ENCODE results near the gene BAX.
A peak's percentile ranks its signal among the peaks of the same experiment; 100 is the strongest.

Gene BAX

GRCh38 chr19:48988286-48988685 is 33.6 kb downstream of the BAX start:
- no peak for DNase-seq (ENCODE audit: low read depth)

DNA sequence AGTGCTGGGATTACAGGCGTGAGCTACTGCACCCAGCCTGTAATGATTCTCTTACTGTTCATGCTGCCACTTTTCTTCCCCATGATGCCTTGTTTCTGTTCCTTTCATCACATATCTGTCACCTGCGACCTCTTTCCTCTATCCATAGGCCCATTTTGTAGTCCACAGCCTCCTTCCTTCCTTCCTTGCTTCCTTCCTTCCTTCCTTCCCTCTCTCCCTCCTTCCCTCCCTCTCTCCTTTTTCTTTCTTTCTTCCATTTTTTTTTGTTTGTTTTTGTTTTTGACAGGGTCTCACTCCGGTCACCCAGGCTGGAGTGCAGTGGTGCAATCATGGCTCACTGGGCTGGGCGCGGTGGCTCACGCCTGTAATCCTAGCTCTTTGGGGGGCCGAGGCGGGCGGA is 34.2 kb downstream of the BAX start:
- no peak for DNase-seq (ENCODE audit: low read depth)

- no peak for DNase-seq (ENCODE audit: low read depth)
These were observed 35.1 kb downstream of the BAX start for GRCh38 chr19:48989701-48990291.

- DNase-seq (ENCODE audit: low read depth) = no peak
These were observed 35.7 kb downstream of the BAX start for GRCh38 chr19:48990400-48990799.

- no peak for DNase-seq (ENCODE audit: low read depth)
These were observed 36.4 kb downstream of the BAX start for GRCh38 chr19:48991011-48991609.

DNA sequence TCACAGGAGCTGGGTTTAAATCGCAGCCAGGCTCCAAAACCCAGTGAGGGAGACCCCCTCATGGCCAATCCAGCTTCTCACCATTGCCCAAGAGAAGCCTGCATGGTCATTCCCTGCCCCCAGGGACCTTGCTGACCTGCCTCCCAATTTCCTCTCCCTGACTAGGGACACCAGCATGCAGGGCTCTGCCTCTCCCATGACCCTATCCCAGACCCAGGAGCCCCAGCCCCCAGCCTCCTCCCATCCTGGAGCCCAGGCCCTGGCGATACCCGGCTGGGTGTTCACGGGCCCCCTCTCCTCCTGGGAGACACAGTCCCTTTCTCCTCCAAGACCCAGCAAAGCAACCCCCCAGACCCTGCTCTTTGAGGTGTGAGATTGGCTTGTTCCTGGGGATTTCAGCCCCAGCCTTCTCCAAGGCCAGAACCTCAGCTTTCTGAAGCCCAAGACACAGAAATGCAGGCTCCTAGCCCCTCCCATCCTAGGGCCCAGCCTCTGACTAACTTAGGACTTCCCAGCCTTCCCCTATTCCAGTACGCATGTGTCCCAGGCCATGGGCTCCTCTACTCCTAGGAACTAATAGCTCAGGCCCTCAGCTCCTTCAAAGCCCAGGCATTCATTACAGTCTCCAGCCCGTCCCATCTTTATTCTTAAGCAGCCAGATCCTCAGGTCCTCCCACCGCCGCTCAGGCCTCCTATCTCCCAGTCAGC is 37.4 kb downstream of the BAX start:
- no peak for DNase-seq (ENCODE audit: low read depth)

GRCh38 chr19:48992581-48993174 is 38.0 kb downstream of the BAX start:
- DNase-seq (ENCODE audit: low read depth) = no peak

DNA sequence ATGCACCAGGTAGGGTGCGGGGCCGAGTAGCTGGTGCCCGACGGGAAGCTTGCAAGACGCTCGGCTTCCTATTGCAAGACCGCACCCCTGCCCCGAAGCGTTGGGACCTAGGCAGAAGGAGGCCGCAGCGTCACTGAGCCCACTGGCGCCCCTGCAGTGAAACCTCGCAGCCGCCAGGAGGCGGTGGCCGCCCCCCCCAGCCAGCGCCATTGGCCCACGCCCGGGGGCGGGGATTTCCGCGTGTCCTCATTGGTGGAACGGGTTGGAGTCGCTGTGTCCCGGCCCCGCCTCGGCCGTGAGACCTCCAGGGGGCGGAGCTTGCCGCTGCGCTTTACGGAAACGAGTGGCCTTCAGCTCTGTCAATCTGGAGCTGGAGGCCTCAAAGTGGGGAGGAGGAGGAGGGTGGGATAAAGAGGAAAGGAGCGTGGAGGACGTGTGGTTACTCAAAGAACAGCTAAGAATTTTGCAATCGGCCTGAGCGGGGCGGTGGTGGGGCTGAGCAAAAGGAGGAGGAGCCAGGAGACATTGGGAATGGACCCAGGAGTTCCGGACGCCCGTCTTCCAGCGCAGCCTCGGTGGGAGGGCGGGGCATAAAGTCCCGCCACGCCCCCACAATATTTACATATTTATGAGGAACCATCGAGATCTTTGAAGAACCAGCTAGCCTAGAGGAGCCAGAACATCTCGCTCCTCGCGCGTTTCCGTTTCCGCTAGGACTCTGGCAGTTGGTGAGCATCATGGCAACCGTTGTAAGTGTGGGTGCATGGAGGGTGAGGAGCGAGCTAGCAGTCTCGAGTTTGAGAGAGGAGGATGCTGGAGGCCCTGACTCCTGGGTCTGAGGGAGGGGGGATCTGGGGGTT is 38.7 kb downstream of the BAX start, which contains the start of the genes GYS1 and RUVBL2:
Gene GYS1 (minus strand): TSS at position 135 of the 860 bp plus-strand sequence. CDS start 197 bp downstream, outside the sequence.
Gene RUVBL2 (plus strand): TSS at position 713 of the 860 bp plus-strand sequence. CDS start 25 bp downstream, at position 738.
- DNase-seq (ENCODE audit: low read depth) = peak; percentile 99

DNA sequence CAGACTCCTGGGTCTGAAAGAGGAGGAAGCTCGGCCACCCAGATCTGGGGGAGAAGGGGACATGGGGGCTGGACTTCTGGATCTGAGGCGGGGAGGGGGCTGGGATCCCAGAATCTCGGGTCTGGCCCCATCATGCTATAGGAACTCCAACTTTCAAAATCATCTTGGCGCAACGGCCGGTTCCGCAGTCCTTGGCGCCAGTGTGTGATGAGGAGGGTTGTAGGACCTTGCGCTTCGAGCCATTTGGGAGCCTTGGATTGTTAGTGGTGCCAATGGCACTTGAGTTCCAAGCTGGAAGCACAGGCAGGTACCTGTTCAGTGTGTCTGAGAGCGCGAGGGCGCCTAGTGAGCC is 39.3 kb downstream of the BAX start:
- no peak for DNase-seq (ENCODE audit: low read depth)

DNA sequence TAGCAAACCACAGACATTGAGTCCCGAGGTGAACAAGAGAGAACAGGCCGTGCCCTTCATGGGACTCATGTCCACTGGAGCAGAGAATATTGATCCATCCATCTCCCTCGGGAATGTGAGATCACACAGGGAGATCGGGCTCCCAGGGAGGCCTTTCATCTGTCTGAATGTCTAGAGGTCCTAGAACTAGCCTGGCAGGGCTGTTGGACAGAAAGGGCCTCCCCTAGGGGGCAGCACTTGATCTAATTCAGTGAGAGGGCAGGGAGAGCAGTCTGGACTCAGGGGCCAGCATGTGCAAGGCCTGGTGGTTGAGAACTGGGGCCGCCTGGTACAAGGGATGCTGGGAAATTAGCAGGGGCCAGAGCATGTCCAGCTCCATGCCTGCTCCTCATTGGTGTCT is 43.3 kb downstream of the BAX start:
- DNase-seq (ENCODE audit: low read depth) = no peak

DNA sequence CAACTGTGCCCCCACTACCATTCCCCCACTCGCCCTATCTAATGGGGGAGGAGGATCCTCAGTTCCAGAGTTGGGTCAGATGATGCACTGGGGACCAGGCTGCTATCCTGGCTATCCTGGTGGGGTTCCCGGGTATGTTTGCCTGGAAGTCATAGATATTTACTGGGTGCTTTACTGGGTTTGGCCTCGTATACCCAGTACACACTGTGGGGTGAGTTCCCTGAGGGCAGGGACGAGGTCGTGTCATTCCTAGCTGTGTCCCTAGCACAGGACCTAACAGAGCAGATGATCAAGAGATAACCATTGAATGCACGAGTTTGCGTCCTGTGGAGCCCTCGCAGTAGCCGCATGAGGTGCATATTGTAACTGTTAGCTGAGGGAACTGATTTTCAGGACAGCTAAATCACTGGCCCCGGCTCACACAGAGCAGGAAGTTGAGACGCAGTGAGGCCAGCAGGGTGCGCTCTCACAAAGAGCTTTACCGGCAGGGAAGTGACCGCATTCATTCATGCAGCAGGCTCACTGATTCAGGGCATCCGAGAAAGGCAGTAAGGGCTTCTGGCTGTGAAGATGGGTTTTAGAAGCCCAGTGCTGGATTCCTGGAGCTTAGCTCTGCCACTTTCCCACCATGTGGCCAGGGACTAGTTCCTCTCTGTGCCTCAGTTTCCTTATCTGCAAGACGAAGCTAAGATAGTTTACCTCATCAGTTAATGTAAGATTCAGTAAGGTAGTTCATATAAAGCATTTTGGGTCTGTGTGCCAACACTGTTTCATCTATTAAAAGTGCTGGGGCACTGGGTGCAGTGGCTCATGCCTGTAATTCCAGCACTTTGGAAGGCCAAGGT is 45.0 kb downstream of the BAX start:
- no peak for DNase-seq (ENCODE audit: low read depth)

DNA sequence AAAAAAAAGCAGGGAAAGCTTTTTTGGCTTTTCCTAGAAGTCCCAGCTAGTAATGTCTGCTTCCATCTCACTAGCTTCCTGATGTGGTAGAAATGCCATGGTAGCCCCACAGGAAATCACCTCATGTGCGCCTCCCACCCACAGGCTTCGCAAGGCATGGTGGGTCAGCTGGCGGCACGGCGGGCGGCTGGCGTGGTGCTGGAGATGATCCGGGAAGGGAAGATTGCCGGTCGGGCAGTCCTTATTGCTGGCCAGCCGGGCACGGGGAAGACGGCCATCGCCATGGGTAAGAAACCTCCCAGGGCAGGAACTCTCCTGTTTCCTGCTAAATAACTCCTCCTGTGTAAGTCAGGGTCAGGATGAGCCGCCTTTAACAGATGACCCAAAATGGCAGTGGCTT is 49.5 kb downstream of the BAX start:
- DNase-seq (ENCODE audit: low read depth) = no peak

DNA sequence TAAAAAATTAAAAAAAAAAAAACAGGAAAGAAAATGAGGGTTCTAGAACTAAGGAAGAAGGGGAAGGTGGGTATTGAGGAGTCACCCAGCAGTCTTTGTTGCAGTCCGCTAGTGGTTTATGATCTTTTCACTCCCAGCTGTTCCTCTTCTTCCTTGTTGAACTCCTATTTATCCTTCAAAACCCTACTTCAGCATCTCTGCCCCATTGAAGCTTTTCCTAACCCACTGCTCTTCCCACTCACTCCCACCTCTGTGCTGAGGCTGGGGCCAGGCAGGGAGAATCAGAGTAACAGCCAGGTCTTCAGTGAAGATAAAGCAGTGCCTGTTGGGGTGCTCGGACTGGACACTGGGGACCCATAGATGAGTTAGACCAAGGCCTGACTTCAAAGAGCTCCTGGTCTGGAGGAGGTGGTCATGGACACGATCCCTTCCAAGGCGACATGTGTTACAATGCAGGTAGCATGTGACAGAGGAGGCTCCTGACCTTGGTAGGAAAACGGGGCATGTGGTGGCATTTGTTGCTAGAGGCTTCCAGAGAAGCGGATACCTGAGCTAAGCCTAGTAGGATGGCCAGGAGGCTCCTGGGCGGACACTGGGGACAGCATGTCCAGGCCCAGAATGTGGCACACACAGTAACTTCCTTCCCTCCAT is 50.4 kb downstream of the BAX start:
- no peak for DNase-seq (ENCODE audit: low read depth)

DNA sequence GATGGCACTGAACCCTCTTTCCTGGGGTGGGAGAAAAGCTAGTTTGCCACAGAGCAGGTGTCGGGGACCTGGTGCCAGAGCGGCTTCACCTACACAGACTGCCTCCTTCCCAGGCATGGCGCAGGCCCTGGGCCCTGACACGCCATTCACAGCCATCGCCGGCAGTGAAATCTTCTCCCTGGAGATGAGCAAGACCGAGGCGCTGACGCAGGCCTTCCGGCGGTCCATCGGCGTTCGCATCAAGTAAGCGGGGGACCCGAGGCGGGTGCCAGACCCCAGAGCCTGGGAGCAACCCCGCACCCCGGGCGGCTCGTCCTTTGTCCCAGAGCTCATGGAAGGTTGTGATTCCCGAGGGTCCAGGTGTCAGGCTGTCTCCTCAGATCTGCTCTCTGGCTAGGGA is 52.2 kb downstream of the BAX start:
- no peak for DNase-seq (ENCODE audit: low read depth)

GRCh38 chr19:49009828-49010227 is 55.2 kb downstream of the BAX start:
- DNase-seq (ENCODE audit: low read depth) = no peak

- DNase-seq (ENCODE audit: low read depth) = no peak
These were observed 55.8 kb downstream of the BAX start for GRCh38 chr19:49010453-49010852.

GRCh38 chr19:49011194-49011593 is 56.5 kb downstream of the BAX start:
- DNase-seq (ENCODE audit: low read depth) = no peak
